Thyroid gland (tissue), 4 donors: ENCODE measurements around the gene KRT9. TPM values are rescaled to one million over a fixed set of nuclear protein-coding genes. Genes with fewer than 3 reads are reported as not detected.
"Not testable (repeated sequence)": the region's sequence is repeated elsewhere in the genome, so short reads cannot be mapped to it uniquely, and the experiment has no call there.

ENCODE experiments used
- DNase-seq, 2 donors: peaks; one replicate each; pipeline ENCODE4 v3.0.0-alpha.2; 2019
- H3K27ac ChIP-seq, 3 donors: fragments of 200-600 bp; sonication (generic); 1 replicate in 2 of 3; 2 replicates in 1 of 3; pipeline ENCODE4 v1.5.1; 2016 to 2019; ENCODE audit warnings: mild to moderate bottlenecking in 1 of 3, moderate library complexity in 1 of 3
- H3K27me3 ChIP-seq: fragments of 200-600 bp; sonication (generic); one replicate; pipeline ENCODE4 v1.5.1; 2019
- H3K36me3 ChIP-seq, 2 donors: fragments of 200-600 bp; sonication (generic); one replicate each; pipeline ENCODE4 v1.5.1; 2016 to 2019
- H3K4me1 ChIP-seq, 2 donors: fragments of 200-600 bp; sonication (generic); one replicate each; pipeline ENCODE4 v1.5.1; 2017 to 2019
- H3K4me3 ChIP-seq, 3 donors: fragments of 200-600 bp; sonication (generic); replicated peaks in 1 of 3; 1 replicate in 2 of 3; 2 replicates in 1 of 3; pipeline ENCODE4 v1.5.1; 2016; ENCODE audit warnings: mild to moderate bottlenecking in 1 of 3
- H3K9me3 ChIP-seq: fragments of 200-600 bp; sonication (generic); one replicate; pipeline ENCODE4 v1.5.1; 2017
- POLR2A ChIP-seq, 2 donors: fragments of 450-650 bp; IDR thresholded peaks; one replicate each; pipeline ENCODE4 v1.6.1; 2017; ENCODE audit warnings: antibody characterized with exemption in 2 of 2, mild to moderate bottlenecking in 2 of 2, moderate library complexity in 1 of 2
- WGBS, 2 donors: methylation state at CpG; one replicate each; pipeline ENCODE4 v1.1.5; 2017; 5-methylcytosine and 5-hydroxymethylcytosine counted together
- intact Hi-C: fragments of 100-400 bp; cut with DNase I; formaldehyde crosslinking; loops from one replicate; pipeline ENCODE4 v1.15.1; 2023
- total RNA-seq, 4 donors: library from RNA; depleted of rRNA; stranded (reverse); fragments of >200 nt; gene quantifications; one replicate each; pipeline ENCODE4 v1.2.3, GENCODE V29; 2016
- TF ChIP-seq, protein P1 (sequence below), 6 experiments: fragments of 200-600 bp in 3 of 6; fragments of 450-650 bp in 3 of 6; sonication (generic) in 3 of 6; IDR thresholded peaks; one replicate each; pipeline ENCODE4 v1.5.1; 2016 to 2019; ENCODE audit warnings: antibody characterized with exemption in 6 of 6, mild to moderate bottlenecking in 2 of 6, inconsistent platforms in 1 of 6, moderate library complexity in 1 of 6

The KRT9 gene
- total RNA-seq, 4 donors from 2014 or later = not detected

DNA sequence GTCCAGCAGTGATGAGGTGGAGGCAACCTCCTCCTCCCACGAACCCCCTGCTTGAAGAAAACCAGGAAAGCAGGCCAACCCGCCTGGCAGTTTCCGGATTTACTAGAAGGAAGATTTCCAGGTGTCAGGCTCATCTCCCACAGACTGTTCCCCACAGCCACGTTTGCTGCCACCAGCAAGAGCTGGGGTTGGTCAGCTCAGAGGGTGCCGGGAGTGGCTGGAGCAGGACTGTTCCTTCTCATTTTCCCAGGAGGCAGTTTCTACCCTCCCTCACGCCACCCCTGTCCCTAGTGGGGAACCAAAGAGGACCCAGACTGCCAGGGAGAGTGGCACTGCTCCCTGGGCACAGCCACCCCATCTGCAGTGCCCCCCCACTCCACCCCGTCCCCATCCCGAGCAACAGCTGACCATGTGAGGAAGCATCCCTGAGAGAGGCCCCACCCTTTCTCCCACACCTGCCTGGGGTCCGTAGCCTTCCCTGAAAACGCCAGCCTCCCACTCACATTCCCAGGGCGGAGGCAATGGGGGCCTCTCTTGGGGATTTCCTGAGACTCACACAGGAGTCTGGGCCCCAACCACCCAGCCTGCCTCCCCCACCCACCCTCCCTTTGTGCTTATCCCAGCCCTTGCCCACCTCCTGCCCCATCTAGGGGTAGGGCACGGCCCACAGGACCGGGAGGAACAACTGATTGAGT is 46.6 kb upstream of the KRT9 start:
- Histone ChIP-seq H3K27ac (no peak overlapping the region), H3K9me3 (no peaks in the 10 kb centered on the region), H3K4me3 (no peak overlapping the region), H3K27me3 (no peaks in the 10 kb centered on the region), H3K36me3 (no peaks in the 10 kb centered on the region), H3K4me1 (no peaks in the 10 kb centered on the region)
- no peak for DNase-seq
- no peak for TF ChIP-seq POLR2A (IDR thresholded peaks at IDR 0.05)
- TF ChIP-seq, protein P1, sequence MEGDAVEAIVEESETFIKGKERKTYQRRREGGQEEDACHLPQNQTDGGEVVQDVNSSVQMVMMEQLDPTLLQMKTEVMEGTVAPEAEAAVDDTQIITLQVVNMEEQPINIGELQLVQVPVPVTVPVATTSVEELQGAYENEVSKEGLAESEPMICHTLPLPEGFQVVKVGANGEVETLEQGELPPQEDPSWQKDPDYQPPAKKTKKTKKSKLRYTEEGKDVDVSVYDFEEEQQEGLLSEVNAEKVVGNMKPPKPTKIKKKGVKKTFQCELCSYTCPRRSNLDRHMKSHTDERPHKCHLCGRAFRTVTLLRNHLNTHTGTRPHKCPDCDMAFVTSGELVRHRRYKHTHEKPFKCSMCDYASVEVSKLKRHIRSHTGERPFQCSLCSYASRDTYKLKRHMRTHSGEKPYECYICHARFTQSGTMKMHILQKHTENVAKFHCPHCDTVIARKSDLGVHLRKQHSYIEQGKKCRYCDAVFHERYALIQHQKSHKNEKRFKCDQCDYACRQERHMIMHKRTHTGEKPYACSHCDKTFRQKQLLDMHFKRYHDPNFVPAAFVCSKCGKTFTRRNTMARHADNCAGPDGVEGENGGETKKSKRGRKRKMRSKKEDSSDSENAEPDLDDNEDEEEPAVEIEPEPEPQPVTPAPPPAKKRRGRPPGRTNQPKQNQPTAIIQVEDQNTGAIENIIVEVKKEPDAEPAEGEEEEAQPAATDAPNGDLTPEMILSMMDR (IDR thresholded peaks at IDR 0.05) = no peak
- 82% methylated on average over 7 to 11 of the region's 13 CpGs for WGBS, 2 donors
- intact Hi-C loops = no loop called here

DNA sequence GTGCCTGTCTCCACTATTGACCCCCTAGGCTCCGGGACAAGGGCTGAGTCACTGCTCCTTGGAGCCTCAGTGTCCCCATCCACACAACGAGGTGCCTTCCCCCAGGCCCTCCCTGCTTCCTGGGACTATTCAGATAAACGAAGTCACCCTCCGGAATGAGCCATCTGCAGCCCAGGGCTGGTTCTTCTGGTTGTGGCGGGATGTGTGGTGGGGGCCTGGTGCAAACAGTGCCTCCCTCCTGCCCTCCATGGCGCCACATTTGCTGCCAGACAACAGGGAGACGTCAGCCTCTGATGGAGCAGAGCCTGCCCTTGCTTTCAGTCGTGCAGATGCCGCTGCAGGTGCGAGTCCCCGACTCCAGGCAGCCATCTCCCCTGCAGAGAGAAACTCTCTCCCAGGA is 45.8 kb upstream of the KRT9 start:
- DNase-seq = no peak
- intact Hi-C loops = no loop called here

DNA sequence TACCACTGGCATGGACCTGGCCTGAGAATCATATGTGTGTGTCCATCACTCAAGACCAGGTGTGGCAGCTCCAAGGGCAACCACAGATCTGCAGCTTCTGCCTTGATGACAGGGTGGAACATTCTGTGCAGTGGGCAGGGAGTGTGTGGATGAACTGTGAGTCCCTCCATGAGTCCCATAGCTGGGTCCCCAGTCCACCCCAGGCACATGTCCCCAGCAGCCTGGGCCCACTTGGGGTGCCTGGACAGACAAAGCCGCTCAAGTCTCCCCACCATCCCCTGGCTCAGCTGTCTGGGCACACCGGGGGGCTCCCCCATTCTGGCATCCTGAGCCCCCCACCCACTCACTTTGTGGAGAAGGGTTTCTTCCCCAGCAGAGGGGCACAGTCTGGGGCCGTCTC is 45.3 kb upstream of the KRT9 start:
- no peaks in the 10 kb centered on the region for H3K27me3 ChIP-seq
- no peaks in the 10 kb centered on the region for H3K4me1 ChIP-seq
- WGBS, 2 donors = 93 to 100% methylated on average over 2 to 3 of the region's 3 CpGs
- no peak overlapping the region for H3K4me3 ChIP-seq
- H3K27ac ChIP-seq = no peak overlapping the region
- no peaks in the 10 kb centered on the region for H3K36me3 ChIP-seq
- DNase-seq = no peak
- H3K9me3 ChIP-seq = no peaks in the 10 kb centered on the region
- intact Hi-C loops = no loop called here
- TF ChIP-seq POLR2A (IDR thresholded peaks at IDR 0.05) = no peak
- TF ChIP-seq, protein P1 (IDR thresholded peaks at IDR 0.05) = no peak

More for the DNA sequence above, 45.8 kb upstream of the KRT9 start:
- Histone ChIP-seq H3K36me3 (no peaks in the 10 kb centered on the region), H3K27ac (no peak overlapping the region), H3K9me3 (no peaks in the 10 kb centered on the region), H3K27me3 (no peaks in the 10 kb centered on the region), H3K4me1 (no peaks in the 10 kb centered on the region), H3K4me3 (no peak overlapping the region)
- WGBS, 2 donors = 66 to 73% methylated on average over 5 to 11 of the region's 11 CpGs
- TF ChIP-seq, protein P1 (IDR thresholded peaks at IDR 0.05) = no peak
- TF ChIP-seq POLR2A (IDR thresholded peaks at IDR 0.05) = no peak

DNA sequence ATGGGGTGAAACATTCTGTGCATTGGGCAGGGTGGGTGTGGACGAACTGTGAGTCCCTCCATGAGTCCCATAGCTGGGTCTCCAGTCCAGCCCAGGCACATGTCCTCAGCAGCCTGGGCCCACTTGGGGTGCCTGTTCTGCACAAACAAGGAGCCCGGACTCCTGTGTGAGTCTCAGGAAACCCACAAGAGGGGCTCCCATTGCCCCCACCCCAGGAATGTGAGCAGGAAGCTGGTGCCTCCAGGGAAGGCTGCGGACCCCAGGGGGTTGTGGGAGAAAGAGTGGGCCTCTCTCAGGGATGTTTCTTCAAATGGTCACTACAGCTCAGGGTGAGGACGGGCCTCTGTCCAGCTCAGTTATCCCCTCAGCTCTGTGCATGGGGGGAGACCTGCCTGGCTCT is 44.6 kb upstream of the KRT9 start:
- H3K27me3 ChIP-seq = not testable (repeated sequence)

DNA sequence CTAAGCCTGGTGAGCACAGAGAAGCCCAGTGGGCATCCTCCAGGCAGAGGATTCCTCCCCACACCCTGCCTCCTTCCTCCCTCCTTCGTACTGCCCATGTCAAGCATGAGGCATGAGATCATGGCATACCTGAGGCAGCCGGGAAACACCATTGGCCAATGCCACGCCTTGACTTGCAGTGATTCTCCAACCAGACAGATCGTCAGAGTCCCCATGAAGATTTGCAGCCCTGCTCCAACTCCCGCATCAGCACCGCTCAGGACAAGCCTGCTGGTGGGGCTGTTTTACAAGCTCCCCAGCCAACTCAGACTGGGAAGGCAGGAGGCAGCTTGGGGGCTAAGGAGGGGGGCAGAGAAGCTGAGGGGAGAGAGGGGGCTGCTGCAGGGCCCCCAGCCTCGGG is 43.6 kb upstream of the KRT9 start:
- TF ChIP-seq, protein P1 (IDR thresholded peaks at IDR 0.05) = no peak
- no peak for TF ChIP-seq POLR2A (IDR thresholded peaks at IDR 0.05)
- Histone ChIP-seq H3K27ac (no peak overlapping the region), H3K4me3 (no peak overlapping the region), H3K9me3 (no peaks in the 10 kb centered on the region), H3K36me3 (no peaks in the 10 kb centered on the region), H3K27me3 (no peaks in the 10 kb centered on the region), H3K4me1 (no peaks in the 10 kb centered on the region)
- 14 to 39% methylated on average over 4 to 6 of the region's 7 CpGs for WGBS, 2 donors
- intact Hi-C loops = no loop called here
- no peak for DNase-seq

More for the DNA sequence above, 44.6 kb upstream of the KRT9 start:
- intact Hi-C loops, H3K36me3 ChIP-seq, H3K9me3 ChIP-seq, H3K4me1 ChIP-seq, H3K4me3 ChIP-seq, H3K27ac ChIP-seq, DNase-seq: not testable (repeated sequence)
- 79 to 88% methylated on average over 3 to 4 of the region's 4 CpGs for WGBS, 2 donors

DNA sequence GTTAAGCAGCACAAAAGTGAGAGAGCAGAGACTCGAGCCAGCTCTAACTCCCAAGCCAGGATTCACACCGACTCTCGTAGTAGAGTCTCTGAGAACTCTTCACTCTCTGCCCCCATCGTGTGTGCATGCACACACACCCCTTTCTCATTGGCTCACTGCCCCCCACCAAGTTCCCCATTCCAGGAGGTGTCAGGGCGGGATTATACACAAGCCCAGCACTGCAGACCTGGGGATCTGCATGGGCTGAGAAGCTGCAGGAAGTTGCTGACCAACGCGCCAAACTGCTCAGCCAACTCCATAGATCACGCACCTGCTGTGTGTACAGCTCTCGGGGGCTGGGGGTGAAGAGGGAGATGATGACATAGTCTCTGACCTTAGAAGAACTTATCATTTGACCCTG is 42.9 kb upstream of the KRT9 start:
- H3K27ac ChIP-seq, intact Hi-C loops, H3K4me1 ChIP-seq, H3K36me3 ChIP-seq, H3K27me3 ChIP-seq, H3K9me3 ChIP-seq, DNase-seq, H3K4me3 ChIP-seq: not testable (repeated sequence)
- WGBS, 2 donors = 54 to 59% methylated on average over 9 of the region's 9 CpGs
